Activated CD8-positive, alpha-beta memory T cell treated with anti-CD3 and anti-CD28 coated beads, Interleukin-2, amount 10 ng/mL, durations not matched to agents 7 days and 5 days (primary cell): ENCODE data around the gene VMO1. TPM values are rescaled to one million over a fixed set of nuclear protein-coding genes. Genes with fewer than 3 reads are reported as not detected.

Source experiments
- total RNA-seq, 2 experiments: library from RNA; stranded (reverse); gene quantifications; one replicate each; pipeline ENCODE4 v1.2.3, GENCODE V29; 2021

Gene VMO1
- total RNA-seq, 2 experiments from 2014 or later, result 0.37 to 0.50 TPM

Other genes with a start within 250 kb of the VMO1 start
- 10 to 100 TPM; 72.4 to 94.3 TPM for gene MYBBP1A, start 231.0 kb downstream of the VMO1 start, total RNA-seq
- gene GGT6, start 225.8 kb downstream of the VMO1 start, total RNA-seq, result not detected
- gene SMTNL2, start 201.8 kb downstream of the VMO1 start, total RNA-seq, result not detected
- gene ALOX15, start 144.7 kb downstream of the VMO1 start, total RNA-seq, result not detected
- 10 to 100 TPM; 88.5 to 96.9 TPM for gene PELP1, start 82.2 kb downstream of the VMO1 start, total RNA-seq
- gene ARRB2, start 75.7 kb downstream of the VMO1 start, total RNA-seq, result 100 to 1,000 TPM; 348 to 365 TPM
- 10 to 100 TPM; 23.6 to 26.1 TPM for gene MED11, start 54.9 kb downstream of the VMO1 start, total RNA-seq
- gene ZMYND15, start 46.5 kb downstream of the VMO1 start, total RNA-seq, result under 1 TPM in 1 of 2 experiments, not detected in 1; 0.12 TPM
- under 1 TPM; 0.70 to 0.96 TPM for gene CXCL16, start 46.4 kb downstream of the VMO1 start, total RNA-seq
- not detected for gene TM4SF5, start 14.5 kb downstream of the VMO1 start, total RNA-seq
- not detected for gene GLTPD2, start 2.6 kb upstream of the VMO1 start, total RNA-seq
- gene PSMB6, start 9.8 kb upstream of the VMO1 start, total RNA-seq, result 100 to 1,000 TPM; 119 to 157 TPM
- gene PLD2, start 20.8 kb upstream of the VMO1 start, total RNA-seq, result 10 to 100 TPM; 11.7 to 14.5 TPM
- gene MINK1, start 47.0 kb upstream of the VMO1 start, total RNA-seq, result 100 to 1,000 TPM in 1 of 2 experiments, 10 to 100 TPM in 1; 87.4 to 107 TPM
- 1 to 10 TPM in 1 of 2 experiments, under 1 TPM in 1; 0.98 to 1.2 TPM for gene C17orf107, start 113.2 kb upstream of the VMO1 start, total RNA-seq
- gene CHRNE, start 116.7 kb upstream of the VMO1 start, total RNA-seq, result under 1 TPM; 0.40 to 0.41 TPM
- gene GP1BA, start 145.9 kb upstream of the VMO1 start, total RNA-seq, result not detected
- gene SLC25A11, start 153.7 kb upstream of the VMO1 start, total RNA-seq, result 10 to 100 TPM; 82.3 to 84.6 TPM
- gene RNF167, start 153.9 kb upstream of the VMO1 start, total RNA-seq, result 100 to 1,000 TPM; 226 to 273 TPM
- gene PFN1, start 162.2 kb upstream of the VMO1 start, total RNA-seq, result 1,000 to 10,000 TPM; 2,029 to 2,329 TPM
- gene ENO3, start 164.8 kb upstream of the VMO1 start, total RNA-seq, result 10 to 100 TPM; 27.7 to 30.8 TPM
- gene SPAG7, start 181.5 kb upstream of the VMO1 start, total RNA-seq, result 10 to 100 TPM; 60.5 to 70.1 TPM
- 10 to 100 TPM; 60.6 to 72.5 TPM for gene CAMTA2, start 201.3 kb upstream of the VMO1 start, total RNA-seq
- under 1 TPM; 0.20 to 0.23 TPM for gene INCA1, start 211.2 kb upstream of the VMO1 start, total RNA-seq
- 10 to 100 TPM; 39.8 to 51.0 TPM for gene KIF1C, start 211.6 kb upstream of the VMO1 start, total RNA-seq
- 1 to 10 TPM in 1 of 2 experiments, under 1 TPM in 1; 0.84 to 2.2 TPM for gene SLC52A1, start 249.1 kb upstream of the VMO1 start, total RNA-seq